Measurements from ENCODE around the gene PDIA2. TPM values are rescaled to one million over a fixed set of nuclear protein-coding genes. Genes with fewer than 3 reads are reported as not detected.

PDIA2 gene
- total RNA-seq, 1 experiment from 2014 or later, result 0.25 TPM

GRCh38 chr16:280552-280951 is 2.4 kb upstream of the PDIA2 start, which contains the start of gene ARHGDIG:
Gene ARHGDIG, plus strand, starts transcription at chr16:280591. Its CDS starts 90 bp downstream, at chr16:280681.
- no peak for DNase-seq (ENCODE audit: low read depth)

- no peak for DNase-seq (ENCODE audit: low read depth)
Observed at GRCh38 chr16:280991-281659, 1.8 kb upstream of the PDIA2 start.

DNA sequence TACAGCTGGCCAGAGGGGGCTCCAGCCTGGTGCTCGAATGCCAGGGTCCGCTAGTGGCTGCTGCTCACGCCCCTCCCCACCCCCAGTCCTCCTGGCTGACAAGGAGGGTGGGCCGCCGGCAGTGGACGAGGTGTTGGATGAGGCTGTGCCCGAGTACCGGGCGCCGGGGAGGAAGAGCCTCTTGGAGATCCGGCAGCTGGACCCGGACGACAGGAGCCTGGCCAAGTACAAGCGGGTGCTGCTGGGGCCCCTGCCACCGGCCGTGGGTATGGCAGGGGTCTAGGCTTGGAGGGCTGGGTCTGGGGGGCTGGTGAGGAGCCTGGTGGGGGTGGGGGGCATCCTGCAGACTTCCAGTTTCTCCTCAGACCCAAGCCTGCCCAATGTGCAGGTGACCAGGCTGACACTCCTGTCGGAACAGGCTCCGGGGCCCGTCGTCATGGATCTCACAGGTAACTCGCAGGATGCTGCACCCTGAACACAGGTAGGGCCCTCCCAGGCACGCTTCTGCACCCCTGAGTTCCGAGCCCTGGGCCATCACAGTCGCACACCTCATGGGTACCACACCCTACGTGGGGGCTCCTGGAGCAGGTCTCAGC is 1.2 kb upstream of the PDIA2 start:
- DNase-seq (ENCODE audit: low read depth), result peak; percentile 14

DNA sequence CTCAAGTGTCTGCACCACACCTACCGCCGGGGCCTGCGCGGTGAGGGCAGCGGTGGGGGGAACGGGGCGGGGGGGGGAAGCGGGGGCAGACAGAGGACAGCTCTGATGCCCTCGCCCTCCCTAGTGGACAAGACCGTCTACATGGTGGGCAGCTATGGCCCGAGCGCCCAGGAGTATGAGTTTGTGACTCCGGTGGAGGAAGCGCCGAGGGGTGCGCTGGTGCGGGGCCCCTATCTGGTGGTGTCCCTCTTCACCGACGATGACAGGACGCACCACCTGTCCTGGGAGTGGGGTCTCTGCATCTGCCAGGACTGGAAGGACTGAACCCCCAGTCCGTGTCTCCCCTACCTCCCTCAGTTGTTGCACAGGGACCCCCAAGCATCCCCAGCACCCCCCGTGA is 473 bp upstream of the PDIA2 start:
- no peak for DNase-seq (ENCODE audit: low read depth)

DNA sequence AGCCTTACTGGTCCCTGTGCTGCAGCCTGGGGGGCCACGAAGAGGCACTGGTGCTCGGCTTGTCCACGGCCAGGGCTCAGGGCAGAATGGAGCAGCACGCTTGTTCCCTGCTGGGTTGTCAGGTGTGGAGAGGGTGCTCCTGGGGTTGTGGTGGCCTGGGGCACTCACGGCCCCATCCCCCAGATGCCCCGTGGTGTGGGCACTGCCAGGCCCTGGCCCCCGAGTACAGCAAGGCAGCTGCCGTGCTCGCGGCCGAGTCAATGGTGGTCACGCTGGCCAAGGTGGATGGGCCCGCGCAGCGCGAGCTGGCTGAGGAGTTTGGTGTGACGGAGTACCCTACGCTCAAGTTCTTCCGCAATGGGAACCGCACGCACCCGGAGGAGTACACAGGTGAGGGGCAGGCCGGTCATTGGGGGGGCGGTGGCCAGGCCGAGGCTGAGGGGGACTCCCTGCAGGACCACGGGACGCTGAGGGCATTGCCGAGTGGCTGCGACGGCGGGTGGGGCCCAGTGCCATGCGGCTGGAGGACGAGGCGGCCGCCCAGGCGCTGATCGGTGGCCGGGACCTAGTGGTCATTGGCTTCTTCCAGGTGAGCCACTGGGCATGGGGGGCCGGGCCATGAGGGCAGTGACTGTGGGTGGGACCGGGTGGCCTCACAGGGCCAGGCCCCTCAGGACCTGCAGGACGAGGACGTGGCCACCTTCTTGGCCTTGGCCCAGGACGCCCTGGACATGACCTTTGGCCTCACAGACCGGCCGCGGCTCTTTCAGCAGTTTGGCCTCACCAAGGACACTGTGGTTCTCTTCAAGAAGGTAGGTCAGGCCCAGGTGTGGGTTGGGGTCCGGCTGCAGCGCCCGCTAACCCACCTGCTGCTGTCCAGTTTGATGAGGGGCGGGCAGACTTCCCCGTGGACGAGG is 1.5 kb downstream of the PDIA2 start:
- DNase-seq (ENCODE audit: low read depth), result no peak

GRCh38 chr16:285146-286055 is 2.4 kb downstream of the PDIA2 start:
- DNase-seq (ENCODE audit: low read depth), result no peak

- DNase-seq (ENCODE audit: low read depth), result no peak
Observed at GRCh38 chr16:286491-287297, 3.7 kb downstream of the PDIA2 start.

DNA sequence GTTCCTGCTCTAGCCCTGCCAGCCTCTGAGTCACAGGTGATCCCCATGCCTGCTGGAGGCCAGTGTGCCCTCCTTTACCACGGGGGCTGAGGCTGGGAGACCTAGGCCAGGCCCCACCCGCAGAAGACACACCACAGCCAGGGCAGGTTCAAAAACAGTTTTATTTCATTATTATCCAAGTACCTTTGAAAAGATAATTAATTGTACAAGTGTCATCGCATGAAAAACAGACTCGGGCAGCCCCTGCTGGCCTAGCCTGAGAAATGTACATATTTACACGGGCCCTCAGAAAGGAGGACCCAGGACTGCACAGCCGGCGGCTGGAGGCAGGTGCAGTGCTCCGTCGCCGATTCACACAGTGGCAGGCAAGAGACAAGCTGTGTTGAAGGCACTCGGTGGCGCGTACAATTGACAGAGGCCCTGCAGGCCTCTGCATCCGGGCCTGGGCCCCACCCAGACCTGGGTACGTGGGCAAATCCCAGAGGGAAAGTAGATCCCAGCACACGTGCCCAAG is 4.4 kb downstream of the PDIA2 start:
- DNase-seq (ENCODE audit: low read depth), result no peak

DNA sequence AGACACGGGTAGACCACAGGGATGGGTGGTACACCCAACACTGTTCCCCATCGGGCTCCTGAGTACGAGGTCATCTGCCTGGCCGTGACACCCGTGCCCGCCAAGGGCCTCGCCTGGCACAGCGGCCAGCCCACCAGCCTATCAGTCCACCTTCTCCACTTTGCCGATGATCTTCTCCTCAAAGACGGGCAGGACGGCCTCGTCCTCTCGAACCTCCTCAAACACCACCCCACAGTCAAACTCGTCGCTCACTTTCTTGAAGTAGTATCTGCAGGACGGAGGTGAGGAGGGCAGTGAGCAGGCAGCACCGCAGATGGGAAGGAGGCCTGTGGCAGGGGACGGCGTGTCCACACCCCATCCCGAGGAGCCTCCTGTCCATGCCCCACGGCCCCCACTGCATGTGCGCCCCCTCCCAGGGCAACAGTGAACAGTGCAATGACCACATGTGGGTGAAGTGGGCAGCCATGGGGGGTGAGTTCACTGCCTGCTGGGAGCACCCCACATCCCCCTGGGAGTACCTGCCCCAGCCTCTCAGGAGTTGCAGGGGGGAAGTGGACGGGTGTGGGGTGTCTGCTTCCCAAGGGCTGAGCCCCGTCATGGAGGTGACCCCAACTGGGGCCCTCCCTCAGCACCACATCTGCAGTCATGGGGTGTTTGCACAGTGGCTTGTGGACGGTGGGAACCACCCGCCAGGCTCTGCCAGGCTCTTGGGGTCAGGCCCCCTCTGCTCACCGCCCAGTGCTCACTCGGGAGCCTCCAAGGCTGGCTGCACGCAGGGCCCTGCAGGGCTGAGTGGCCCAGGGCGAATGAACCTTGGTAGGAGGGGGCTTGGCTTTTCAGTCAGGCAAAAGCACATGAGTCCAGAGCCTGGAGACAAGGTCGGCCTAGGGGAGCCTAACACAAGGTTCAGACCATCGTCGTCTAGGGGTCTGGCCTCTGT is 5.3 kb downstream of the PDIA2 start:
- DNase-seq (ENCODE audit: low read depth), result no peak

DNA sequence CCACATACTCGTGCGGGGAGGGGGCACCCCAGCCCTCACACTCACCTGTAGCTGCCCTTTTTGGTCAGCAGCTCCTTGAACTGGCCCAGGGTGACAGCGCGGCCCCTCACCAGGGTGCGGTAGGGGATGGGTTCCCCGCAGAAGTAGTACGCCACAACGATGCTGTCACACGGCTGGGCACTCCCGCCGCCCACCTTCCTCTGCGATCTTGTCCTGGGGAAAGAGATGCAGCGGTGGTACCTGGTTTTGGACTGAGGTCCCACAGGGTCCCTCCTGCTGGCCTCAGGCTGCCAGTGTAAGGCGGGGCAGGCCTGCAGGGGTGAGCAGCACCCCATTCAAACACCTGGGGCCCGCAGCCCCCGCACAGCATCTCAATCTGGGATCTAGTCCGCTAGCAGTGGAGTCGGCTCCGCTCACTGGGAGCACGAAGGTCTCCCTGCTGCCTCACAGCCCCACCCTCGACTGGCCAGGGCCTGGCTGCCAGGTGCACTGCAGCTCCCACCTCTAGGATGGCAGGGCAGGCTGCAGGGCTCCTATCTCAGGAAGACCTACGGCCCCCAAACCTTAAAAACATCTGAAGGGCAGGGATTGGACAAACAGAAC is 6.5 kb downstream of the PDIA2 start:
- DNase-seq (ENCODE audit: low read depth), result no peak

DNA sequence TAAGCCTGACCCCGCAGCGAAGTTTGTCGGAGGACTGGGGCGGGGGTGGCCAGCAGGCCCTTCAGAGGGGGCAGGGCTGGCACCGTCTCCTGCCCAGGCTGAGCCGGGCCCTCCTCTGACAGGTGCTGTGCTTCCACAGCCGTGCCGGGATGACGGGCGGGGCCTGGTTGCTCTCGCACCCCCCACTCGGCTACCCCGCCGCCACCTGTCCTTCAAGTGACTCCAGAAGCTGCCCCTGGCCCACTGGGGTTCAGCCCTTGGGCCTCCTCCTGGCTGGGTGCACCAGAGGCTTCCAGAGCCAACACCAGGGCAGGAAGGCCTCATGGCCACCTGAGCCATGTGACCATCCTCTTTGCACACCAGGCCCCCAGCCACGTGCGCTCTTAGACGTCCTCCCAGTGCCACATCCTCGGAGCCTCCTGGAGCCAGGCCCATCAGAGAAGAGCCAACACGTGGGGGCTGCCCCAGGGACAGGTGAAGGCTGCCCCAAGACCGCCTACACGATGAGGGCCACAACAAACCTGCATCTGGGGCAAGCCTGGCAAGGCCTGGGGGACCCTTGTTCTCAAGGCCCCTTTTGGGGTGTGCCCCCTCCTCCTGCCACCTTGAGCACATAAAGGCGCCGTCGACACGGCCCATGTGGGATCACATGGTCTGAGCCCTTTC is 7.2 kb downstream of the PDIA2 start:
- no peak for DNase-seq (ENCODE audit: low read depth)

DNA sequence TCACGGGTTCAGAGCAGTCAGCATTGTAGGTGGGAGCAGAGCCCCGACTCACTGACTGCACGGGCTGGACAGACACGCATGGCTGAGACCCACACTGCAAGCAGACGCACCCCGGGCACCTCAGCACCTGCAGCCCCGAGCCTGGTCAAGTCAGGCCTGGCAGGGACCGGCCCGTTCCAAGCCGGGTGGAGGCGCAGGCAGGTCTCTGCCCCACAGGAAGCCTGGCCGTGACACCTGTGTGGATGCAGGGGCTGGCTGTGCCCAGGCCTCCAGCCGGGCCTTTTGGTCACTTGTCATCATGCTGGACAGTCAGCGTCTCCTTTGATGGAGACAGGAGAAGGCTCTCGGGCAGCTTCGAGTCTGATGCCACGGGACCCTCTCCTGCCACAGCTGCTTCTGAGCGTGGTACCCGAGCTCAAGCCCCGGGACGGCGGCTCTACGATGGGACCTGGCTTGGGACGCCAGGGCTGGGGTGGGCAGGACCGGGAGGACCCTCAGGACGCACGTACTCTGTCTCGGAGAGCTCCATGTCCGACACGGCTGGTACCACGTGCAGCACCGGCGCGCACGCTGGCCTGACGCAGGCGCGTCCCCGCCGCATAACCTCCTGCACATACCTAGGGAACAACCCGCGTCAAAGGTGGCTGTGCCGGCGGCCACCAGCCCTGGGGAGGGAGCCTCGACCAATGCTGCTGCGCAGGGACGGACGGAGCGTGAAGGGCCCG is 7.9 kb downstream of the PDIA2 start:
- no peak for DNase-seq (ENCODE audit: low read depth)

- DNase-seq (ENCODE audit: low read depth), result no peak
Observed at GRCh38 chr16:291539-291938, 8.6 kb downstream of the PDIA2 start.

GRCh38 chr16:293043-293775 is 10.2 kb downstream of the PDIA2 start:
- DNase-seq (ENCODE audit: low read depth), result no peak

GRCh38 chr16:296276-296675 is 13.3 kb downstream of the PDIA2 start:
- DNase-seq (ENCODE audit: low read depth), result no peak

GRCh38 chr16:296806-297510 is 14.0 kb downstream of the PDIA2 start:
- no peak for DNase-seq (ENCODE audit: low read depth)
